ENCODE results near the gene RHOH. TPM values are rescaled to one million over a fixed set of nuclear protein-coding genes. Genes with fewer than 3 reads are reported as not detected.

Gene RHOH
- total and polyA plus RNA-seq, 10 of the 15 experiments (the other 5 are each of a cell fraction or from before 2014, with no cell fraction given), result 46.5 to 120 (median 57.9) TPM

DNA sequence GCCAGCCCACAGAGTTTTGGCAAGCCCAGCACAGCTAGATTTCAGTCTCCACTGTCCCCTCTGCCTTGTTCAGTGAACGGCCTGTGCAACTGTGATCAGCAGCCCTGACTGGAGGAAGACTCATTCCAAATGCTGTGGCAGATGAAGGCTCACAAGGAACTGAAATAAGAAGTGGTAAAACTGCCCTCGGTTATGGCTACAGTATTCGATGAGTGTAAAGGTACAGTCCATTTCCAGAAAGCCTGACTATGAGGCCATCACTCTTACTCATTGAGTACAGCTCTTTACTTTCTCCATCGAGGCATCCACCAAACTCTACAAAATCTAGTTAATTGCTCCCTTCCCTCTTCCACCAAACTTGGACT lies 69.1 kb downstream of the RHOH start:
- no peak overlapping the region for H2AFZ ChIP-seq (ENCODE audit: control insufficient read depth, low read depth, low read length)
- H4K20me1 ChIP-seq (ENCODE audit: control insufficient read depth, insufficient read depth), result no peaks in the 10 kb centered on the region
- H3K4me2 ChIP-seq (ENCODE audit: control insufficient read depth, insufficient read depth), result 0 out of 2 replicates have a peak overlapping the region, but pooled peaks have one; percentile 52
- no peaks in the 10 kb centered on the region for H3K79me2 ChIP-seq (ENCODE audit: control insufficient read depth, insufficient read depth, low read length)
- intact Hi-C loops (cut with micrococcal nuclease; ENCODE audit: unreplicated experiment) (no loop called here), in situ Hi-C loops (cut with MboI) (no loop called here)
- 53% methylated on average over 4 of the region's 4 CpGs for WGBS (ENCODE audit: insufficient coverage, insufficient replicate concordance, low lambda C conversion rate, missing lambda C conversion rate)
- DNase-seq (ENCODE audit: low read depth, low spot score) (no peak), ATAC-seq (peak; percentile 35; the same call in 2 of the 3 replicates), FAIRE-seq (no peak)
- no peak overlapping the region for H3K9ac ChIP-seq (ENCODE audit: control insufficient read depth, insufficient read depth, low read length)
- H3K27me3 ChIP-seq (replicated peaks in 1 of 2; ENCODE audit: control insufficient read depth in 2 of 2, insufficient read depth in 2 of 2, low read length in 1 of 2), result no peaks in the 10 kb centered on the region
- no TSS peak for BruUV-seq (replicated peaks)
- ChIA-PET POLR2A (interaction anchor here (1.2 kb wide), 1 partner anchor 40 kb away, joined by 3 read pairs; no protein-coding TSS in a partner anchor), RAD21 (ENCODE audit: unreplicated experiment) (no interaction called here), CTCF (no interaction called here), SMC1A (ENCODE audit: uncharacterized antibody, unreplicated experiment) (interaction anchor here (0.9 to 1.3 kb wide), 4 partner anchors 9 to 46 kb away, joined by 3 to 6 read pairs (median 3); no protein-coding TSS in a partner anchor)
- H3K4me1 ChIP-seq (ENCODE audit: control insufficient read depth, insufficient read depth, low read length), result peaks cover 9% of the 10 kb centered on the region
- no peaks in the 10 kb centered on the region for H3K9me3 ChIP-seq (replicated peaks; ENCODE audit: control insufficient read depth, insufficient read depth, low read length)
- H3K27ac ChIP-seq (ENCODE audit: control insufficient read depth, insufficient read depth), result no peak overlapping the region
- no peak overlapping the region for H3K4me3 ChIP-seq
- no peaks in the 10 kb centered on the region for H3K36me3 ChIP-seq (ENCODE audit: control insufficient read depth in 2 of 2, insufficient read depth in 2 of 2, low read length in 1 of 2)
- TF ChIP-seq GABPA (IDR thresholded peaks at IDR 0.05; ENCODE audit: low read depth) (no peak), SUZ12 (IDR thresholded peaks at IDR 0.05; ENCODE audit: unreplicated experiment) (no peak), ZSCAN29 (IDR thresholded peaks at IDR 0.05) (no peak), BCL11A (IDR thresholded peaks at IDR 0.05; ENCODE audit: low read depth, low read length) (no peak), ZNF274 (IDR thresholded peaks at IDR 0.05; ENCODE audit: insufficient read depth, insufficient read length) (no peak), BRCA1 (IDR thresholded peaks at IDR 0.05; ENCODE audit: low read depth, low read length) (no peak), CHD2 (IDR thresholded peaks at IDR 0.05; ENCODE audit: borderline replicate concordance, low read depth, low read length) (no peak), HDAC6 (IDR thresholded peaks at IDR 0.05; ENCODE audit: unreplicated experiment) (no peak), FOXK2 (IDR thresholded peaks at IDR 0.05) (no peak), SUPT20H (IDR thresholded peaks at IDR 0.05; ENCODE audit: borderline replicate concordance, control insufficient read depth, low read depth, low read length) (no peak)
- TF ChIP-seq, protein P1, sequence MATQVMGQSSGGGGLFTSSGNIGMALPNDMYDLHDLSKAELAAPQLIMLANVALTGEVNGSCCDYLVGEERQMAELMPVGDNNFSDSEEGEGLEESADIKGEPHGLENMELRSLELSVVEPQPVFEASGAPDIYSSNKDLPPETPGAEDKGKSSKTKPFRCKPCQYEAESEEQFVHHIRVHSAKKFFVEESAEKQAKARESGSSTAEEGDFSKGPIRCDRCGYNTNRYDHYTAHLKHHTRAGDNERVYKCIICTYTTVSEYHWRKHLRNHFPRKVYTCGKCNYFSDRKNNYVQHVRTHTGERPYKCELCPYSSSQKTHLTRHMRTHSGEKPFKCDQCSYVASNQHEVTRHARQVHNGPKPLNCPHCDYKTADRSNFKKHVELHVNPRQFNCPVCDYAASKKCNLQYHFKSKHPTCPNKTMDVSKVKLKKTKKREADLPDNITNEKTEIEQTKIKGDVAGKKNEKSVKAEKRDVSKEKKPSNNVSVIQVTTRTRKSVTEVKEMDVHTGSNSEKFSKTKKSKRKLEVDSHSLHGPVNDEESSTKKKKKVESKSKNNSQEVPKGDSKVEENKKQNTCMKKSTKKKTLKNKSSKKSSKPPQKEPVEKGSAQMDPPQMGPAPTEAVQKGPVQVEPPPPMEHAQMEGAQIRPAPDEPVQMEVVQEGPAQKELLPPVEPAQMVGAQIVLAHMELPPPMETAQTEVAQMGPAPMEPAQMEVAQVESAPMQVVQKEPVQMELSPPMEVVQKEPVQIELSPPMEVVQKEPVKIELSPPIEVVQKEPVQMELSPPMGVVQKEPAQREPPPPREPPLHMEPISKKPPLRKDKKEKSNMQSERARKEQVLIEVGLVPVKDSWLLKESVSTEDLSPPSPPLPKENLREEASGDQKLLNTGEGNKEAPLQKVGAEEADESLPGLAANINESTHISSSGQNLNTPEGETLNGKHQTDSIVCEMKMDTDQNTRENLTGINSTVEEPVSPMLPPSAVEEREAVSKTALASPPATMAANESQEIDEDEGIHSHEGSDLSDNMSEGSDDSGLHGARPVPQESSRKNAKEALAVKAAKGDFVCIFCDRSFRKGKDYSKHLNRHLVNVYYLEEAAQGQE (IDR thresholded peaks at IDR 0.05; ENCODE audit: low read depth, low read length), result no peak
- TF ChIP-seq, protein P2, sequence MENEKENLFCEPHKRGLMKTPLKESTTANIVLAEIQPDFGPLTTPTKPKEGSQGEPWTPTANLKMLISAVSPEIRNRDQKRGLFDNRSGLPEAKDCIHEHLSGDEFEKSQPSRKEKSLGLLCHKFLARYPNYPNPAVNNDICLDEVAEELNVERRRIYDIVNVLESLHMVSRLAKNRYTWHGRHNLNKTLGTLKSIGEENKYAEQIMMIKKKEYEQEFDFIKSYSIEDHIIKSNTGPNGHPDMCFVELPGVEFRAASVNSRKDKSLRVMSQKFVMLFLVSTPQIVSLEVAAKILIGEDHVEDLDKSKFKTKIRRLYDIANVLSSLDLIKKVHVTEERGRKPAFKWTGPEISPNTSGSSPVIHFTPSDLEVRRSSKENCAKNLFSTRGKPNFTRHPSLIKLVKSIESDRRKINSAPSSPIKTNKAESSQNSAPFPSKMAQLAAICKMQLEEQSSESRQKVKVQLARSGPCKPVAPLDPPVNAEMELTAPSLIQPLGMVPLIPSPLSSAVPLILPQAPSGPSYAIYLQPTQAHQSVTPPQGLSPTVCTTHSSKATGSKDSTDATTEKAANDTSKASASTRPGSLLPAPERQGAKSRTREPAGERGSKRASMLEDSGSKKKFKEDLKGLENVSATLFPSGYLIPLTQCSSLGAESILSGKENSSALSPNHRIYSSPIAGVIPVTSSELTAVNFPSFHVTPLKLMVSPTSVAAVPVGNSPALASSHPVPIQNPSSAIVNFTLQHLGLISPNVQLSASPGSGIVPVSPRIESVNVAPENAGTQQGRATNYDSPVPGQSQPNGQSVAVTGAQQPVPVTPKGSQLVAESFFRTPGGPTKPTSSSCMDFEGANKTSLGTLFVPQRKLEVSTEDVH (IDR thresholded peaks at IDR 0.05; ENCODE audit: low read depth, partially characterized antibody), result no peak
- TF ChIP-seq, protein P3, sequence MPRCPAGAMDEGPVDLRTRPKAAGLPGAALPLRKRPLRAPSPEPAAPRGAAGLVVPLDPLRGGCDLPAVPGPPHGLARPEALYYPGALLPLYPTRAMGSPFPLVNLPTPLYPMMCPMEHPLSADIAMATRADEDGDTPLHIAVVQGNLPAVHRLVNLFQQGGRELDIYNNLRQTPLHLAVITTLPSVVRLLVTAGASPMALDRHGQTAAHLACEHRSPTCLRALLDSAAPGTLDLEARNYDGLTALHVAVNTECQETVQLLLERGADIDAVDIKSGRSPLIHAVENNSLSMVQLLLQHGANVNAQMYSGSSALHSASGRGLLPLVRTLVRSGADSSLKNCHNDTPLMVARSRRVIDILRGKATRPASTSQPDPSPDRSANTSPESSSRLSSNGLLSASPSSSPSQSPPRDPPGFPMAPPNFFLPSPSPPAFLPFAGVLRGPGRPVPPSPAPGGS (IDR thresholded peaks at IDR 0.05; ENCODE audit: borderline replicate concordance, insufficient read depth, low read depth, low read length, poor library complexity, severe bottlenecking), result no peak

Data from GM12878 (cell line).